H1 (cell line): Measurements from ENCODE around the gene RRN3. TPM values are rescaled to one million over a fixed set of nuclear protein-coding genes. Genes with fewer than 3 reads are reported as not detected.
"Not testable (repeated sequence)": the region's sequence is repeated elsewhere in the genome, so short reads cannot be mapped to it uniquely, and the experiment has no call there.

Experiments used
- CTCF ChIA-PET: fragments of 300-600 bp; sonication (Branson Sonifier 250); formaldehyde crosslinking; loops from one replicate; lab custom pipeline; 2021; ENCODE audit not compliant: partially characterized antibody; lab: Charles Lee
- POLR2A ChIA-PET: fragments of 300-600 bp; sonication (Branson Sonifier 250); formaldehyde crosslinking; loops from one replicate; lab custom pipeline; 2021; ENCODE audit warnings: inconsistent platforms; ENCODE audit not compliant: partially characterized antibody; lab: Charles Lee
- DNase-seq, 2 experiments: peaks; one replicate each; pipeline versions ENCODE4 v3.0.0 to v3.0.0-alpha.2; 2010 to 2022; ENCODE audit warnings: low spot score in 2 of 2, low read depth in 1 of 2, mixed read lengths in 1 of 2
- FAIRE-seq: peaks from 2 replicates; lab custom pipeline; 2011; peaks lifted over from hg19 to GRCh38; lab: Jason Lieb, UNC
- H2AFZ ChIP-seq: 2 replicates; pipeline ENCODE4 v1.8.1; 2012; ENCODE audit warnings: low read length, inconsistent platforms
- H2AK5ac ChIP-seq: 2 replicates; pipeline ENCODE4 v1.6.1; 2013; ENCODE audit warnings: low read depth, low read length
- H2BK120ac ChIP-seq: replicated peaks from 2 replicates; pipeline ENCODE3; 2013; ENCODE audit warnings: low read depth, low read length, inconsistent platforms
- H2BK12ac ChIP-seq: 2 replicates; pipeline ENCODE4 v1.6.1; 2013; ENCODE audit warnings: low read depth, low read length
- H2BK15ac ChIP-seq: 2 replicates; pipeline ENCODE4 v1.6.1; 2013; ENCODE audit warnings: low read length
- H2BK20ac ChIP-seq: 2 replicates; pipeline ENCODE4 v1.6.1; 2013; ENCODE audit warnings: low read length
- H2BK5ac ChIP-seq: 2 replicates; pipeline ENCODE4 v1.6.1; 2013; ENCODE audit warnings: low read depth, low read length
- H3K14ac ChIP-seq: 2 replicates; pipeline ENCODE4 v1.6.1; 2013; ENCODE audit warnings: inconsistent platforms; ENCODE audit not compliant: insufficient read length
- H3K18ac ChIP-seq: 2 replicates; pipeline ENCODE4 v1.6.1; 2013; ENCODE audit warnings: low read length; ENCODE audit errors: extremely low read depth
- H3K23ac ChIP-seq: 2 replicates; pipeline ENCODE4 v1.6.1; 2013; ENCODE audit warnings: inconsistent platforms; ENCODE audit not compliant: insufficient read length
- H3K23me2 ChIP-seq: 2 replicates; pipeline ENCODE4 v1.6.1; 2013; ENCODE audit warnings: low read depth, low read length
- H3K27ac ChIP-seq: 2 replicates; pipeline ENCODE4 v1.6.1; 2011; ENCODE audit warnings: low read depth, low read length, inconsistent platforms
- H3K27me3 ChIP-seq, 4 experiments: replicated peaks in 1 of 4; 1 replicate in 1 of 4; 2 replicates in 3 of 4; pipeline versions ENCODE4 v1.6.1 to v1.8.1; 2011 to 2013; ENCODE audit warnings: low read length in 3 of 4, mild to moderate bottlenecking in 3 of 4, inconsistent platforms in 2 of 4, mixed read lengths in 2 of 4, moderate library complexity in 1 of 4; ENCODE audit not compliant: control insufficient read depth in 3 of 4, insufficient read depth in 3 of 4; ENCODE audit errors: extremely low read depth in 1 of 4
- H3K36me3 ChIP-seq, 4 experiments: 2 replicates each; pipeline versions ENCODE4 v1.6.1 to v1.8.1; 2011 to 2013; ENCODE audit warnings: mild to moderate bottlenecking in 4 of 4, low read length in 3 of 4, moderate library complexity in 2 of 4, control low read depth in 1 of 4, inconsistent platforms in 1 of 4; ENCODE audit not compliant: insufficient read depth in 4 of 4, control insufficient read depth in 2 of 4
- H3K4ac ChIP-seq: replicated peaks from 2 replicates; pipeline ENCODE3; 2013; ENCODE audit warnings: low read length, low read depth, mixed read lengths, inconsistent platforms; ENCODE audit not compliant: insufficient read length
- H3K4me1 ChIP-seq, 4 experiments: replicated peaks in 1 of 4; 1 replicate in 1 of 4; 2 replicates in 3 of 4; pipeline versions ENCODE4 v1.6.1 to v1.8.1; 2011 to 2013; ENCODE audit warnings: low read length in 3 of 4, inconsistent platforms in 2 of 4, mixed read lengths in 1 of 4; ENCODE audit not compliant: insufficient read depth in 4 of 4, control insufficient read depth in 3 of 4
- H3K4me2 ChIP-seq, 2 experiments: 2 replicates each; pipeline versions ENCODE4 v1.6.1 to v1.8.1; 2011 to 2013; ENCODE audit warnings: low read depth in 2 of 2, low read length in 2 of 2, control low read depth in 1 of 2, inconsistent platforms in 1 of 2, mild to moderate bottlenecking in 1 of 2; ENCODE audit not compliant: insufficient read depth in 1 of 2
- H3K4me3 ChIP-seq, 4 experiments: fragments of 200-600, 300-600 bp in 1 of 4; sonication (generic), shearing (Covaris generic), sonication (Bioruptor Twin) in 1 of 4; 2 replicates each; pipeline versions ENCODE4 v1.5.1 to v1.8.1; 2011 to 2016; ENCODE audit warnings: low read length in 4 of 4, low read depth in 3 of 4, control low read depth in 2 of 4, inconsistent platforms in 2 of 4, mild to moderate bottlenecking in 2 of 4, mixed read lengths in 1 of 4, moderate library complexity in 1 of 4; ENCODE audit not compliant: insufficient read depth in 2 of 4; ENCODE audit errors: extremely low read depth in 1 of 4
- H3K56ac ChIP-seq: replicated peaks from 2 replicates; pipeline ENCODE3; 2013; ENCODE audit warnings: low read depth, mild to moderate bottlenecking, mixed read lengths, low read length, inconsistent platforms; ENCODE audit not compliant: insufficient read length
- H3K79me1 ChIP-seq: 2 replicates; pipeline ENCODE4 v1.6.1; 2013; ENCODE audit warnings: low read depth, low read length, control low read depth
- H3K79me2 ChIP-seq, 2 experiments: 2 replicates each; pipeline versions ENCODE4 v1.6.1 to v1.8.1; 2012 to 2013; ENCODE audit warnings: low read length in 2 of 2, mild to moderate bottlenecking in 2 of 2, inconsistent platforms in 1 of 2; ENCODE audit not compliant: insufficient read depth in 2 of 2, control insufficient read depth in 1 of 2
- H3K9ac ChIP-seq, 4 experiments: replicated peaks in 1 of 4; 1 replicate in 1 of 4; 2 replicates in 3 of 4; pipeline versions ENCODE4 v1.6.1 to v1.8.1; 2011 to 2013; ENCODE audit warnings: low read depth in 3 of 4, low read length in 3 of 4, control low read depth in 2 of 4, mild to moderate bottlenecking in 2 of 4, moderate library complexity in 2 of 4, inconsistent platforms in 1 of 4; ENCODE audit errors: extremely low read depth in 1 of 4
- H3K9me3 ChIP-seq, 2 experiments: 2 replicates each; pipeline versions ENCODE4 v1.6.1 to v1.8.1; 2012 to 2013; ENCODE audit warnings: mild to moderate bottlenecking in 2 of 2, moderate library complexity in 2 of 2, control low read depth in 1 of 2, inconsistent platforms in 1 of 2, low read depth in 1 of 2, low read length in 1 of 2, mixed read lengths in 1 of 2; ENCODE audit not compliant: insufficient read depth in 2 of 2
- H4K20me1 ChIP-seq, 2 experiments: replicated peaks in 1 of 2; 2 replicates each; pipeline versions ENCODE3 to v1.8.1; 2011 to 2013; ENCODE audit warnings: inconsistent platforms in 2 of 2, low read length in 2 of 2, mild to moderate bottlenecking in 1 of 2; ENCODE audit not compliant: insufficient read depth in 2 of 2, control insufficient read depth in 1 of 2
- H4K5ac ChIP-seq: 2 replicates; pipeline ENCODE4 v1.6.1; 2013; ENCODE audit warnings: low read length, low read depth, mixed read lengths, inconsistent platforms; ENCODE audit not compliant: insufficient read length
- H4K8ac ChIP-seq: 2 replicates; pipeline ENCODE4 v1.8.0; 2013; ENCODE audit warnings: mild to moderate bottlenecking, moderate library complexity, low read length, inconsistent platforms; ENCODE audit not compliant: insufficient read depth; ENCODE audit errors: extremely low read depth
- H4K91ac ChIP-seq: replicated peaks from 2 replicates; pipeline ENCODE3; 2013; ENCODE audit warnings: low read length, mixed read lengths, inconsistent platforms; ENCODE audit not compliant: insufficient read length
- WGBS, 2 experiments: shearing (Covaris generic) in 1 of 2; methylation state at CpG; one replicate each; pipeline versions ENCODE4 v1.1.6 to v1.1.7; 2013 to 2015; ENCODE audit warnings: low lambda C conversion rate in 2 of 2, mixed read lengths in 2 of 2, inconsistent platforms in 1 of 2, low coverage in 1 of 2, missing lambda C conversion rate in 1 of 2; ENCODE audit not compliant: insufficient replicate concordance in 2 of 2, insufficient coverage in 1 of 2, insufficient read length in 1 of 2; ENCODE audit errors: extremely low coverage in 1 of 2, missing lambda C conversion rate in 1 of 2; 5-methylcytosine and 5-hydroxymethylcytosine counted together
- polyA plus RNA-seq, 7 experiments: library from polyadenylated mRNA; depleted of rRNA in 3 of 7; stranded (reverse) in 5 of 7; unstranded in 2 of 7; fragments of >200 nt in 5 of 7; fragments of 200-250 nt in 2 of 7; gene quantifications; 1 replicate in 5 of 7; 2 replicates in 1 of 7; 4 replicates in 1 of 7; pipeline versions ENCODE4 v1.2.1 to v1.2.3, GENCODE V29; 2011 to 2013; ENCODE audit warnings: missing spikeins in 2 of 7, mixed read lengths in 2 of 7
- total RNA-seq: library from RNA; stranded (reverse); fragmentation: NEBNext Ultra II Directional; extraction: Animal tissue kit (Norgen Biotek cat#: 25700); gene quantifications from 2 replicates; pipeline ENCODE4 v1.2.1, GENCODE V29; 2021

Gene RRN3
- total and polyA plus RNA-seq, 2 of the 8 experiments (the other 6 are each of a cell fraction or from before 2014, with no cell fraction given): 15.1 to 26.0 TPM

DNA sequence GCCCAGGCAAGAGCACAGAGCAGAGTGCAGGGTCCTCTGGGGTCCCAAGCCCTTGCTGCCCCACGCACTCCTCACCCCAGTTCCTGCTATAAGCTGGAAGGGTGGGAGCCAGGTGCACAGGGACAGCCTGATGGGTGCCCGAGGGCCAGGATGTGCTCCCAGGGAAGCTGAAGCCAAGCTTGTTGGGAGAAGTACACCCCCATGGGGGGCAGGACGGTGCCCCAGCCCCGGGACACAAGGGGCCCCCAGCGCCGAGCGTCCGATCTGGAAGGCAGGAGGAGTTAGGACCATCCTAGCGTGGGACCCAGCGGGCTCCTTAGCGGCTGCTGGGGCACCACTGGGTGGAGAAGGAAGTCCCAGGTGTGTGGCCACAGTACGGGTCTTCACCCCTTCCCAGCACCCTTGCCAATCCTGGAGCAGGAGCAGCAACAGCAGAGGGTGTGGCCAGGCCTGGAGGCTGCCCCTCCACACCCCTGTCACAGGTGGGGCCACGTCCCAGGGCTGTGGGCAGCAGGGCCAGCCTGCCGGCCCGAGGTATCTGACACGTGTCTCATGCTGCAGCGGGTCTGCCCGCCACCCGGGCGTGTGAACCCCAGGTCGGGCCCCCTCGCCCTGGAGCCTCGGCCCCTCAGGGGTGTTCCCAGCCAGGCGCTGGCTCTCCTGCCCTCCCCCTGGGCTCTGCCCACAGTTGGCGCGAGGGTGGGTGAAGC lies 49.0 kb upstream of the RRN3 start:
- H3K23ac ChIP-seq, H4K8ac ChIP-seq, FAIRE-seq, H3K4ac ChIP-seq, H4K91ac ChIP-seq, H3K9me3 ChIP-seq, H2BK120ac ChIP-seq, H3K4me2 ChIP-seq, H3K79me1 ChIP-seq, CTCF ChIA-PET, H3K18ac ChIP-seq, H2BK12ac ChIP-seq, H4K20me1 ChIP-seq, H3K56ac ChIP-seq, H2AFZ ChIP-seq, DNase-seq, H3K4me3 ChIP-seq, POLR2A ChIA-PET, H2BK20ac ChIP-seq, H2AK5ac ChIP-seq, H3K23me2 ChIP-seq, H3K14ac ChIP-seq, H4K5ac ChIP-seq, H3K36me3 ChIP-seq, H2BK15ac ChIP-seq, H3K27ac ChIP-seq, H2BK5ac ChIP-seq, H3K9ac ChIP-seq, H3K27me3 ChIP-seq: not testable (repeated sequence)
- H3K79me2 ChIP-seq: peaks cover 7 to 55% of the 10 kb centered on the region in 2 experiments; a peak in 3 of 4 replicates
- H3K4me1 ChIP-seq: peaks cover 5 to 24% (median 14%) of the 10 kb centered on the region in 4 experiments
- 78% methylated on average over 16 of the region's 26 CpGs; no CpG with 5 or more reads in 1 of the 2 experiments for WGBS, 2 experiments
